NK-92 (cell line): ENCODE measurements around the gene CFI.

Source experiments
- DNase-seq: peaks from one replicate; lab custom pipeline; 2025; ENCODE audit not compliant: unreplicated experiment; lab: John Stamatoyannopoulos, UW

CFI gene

DNA sequence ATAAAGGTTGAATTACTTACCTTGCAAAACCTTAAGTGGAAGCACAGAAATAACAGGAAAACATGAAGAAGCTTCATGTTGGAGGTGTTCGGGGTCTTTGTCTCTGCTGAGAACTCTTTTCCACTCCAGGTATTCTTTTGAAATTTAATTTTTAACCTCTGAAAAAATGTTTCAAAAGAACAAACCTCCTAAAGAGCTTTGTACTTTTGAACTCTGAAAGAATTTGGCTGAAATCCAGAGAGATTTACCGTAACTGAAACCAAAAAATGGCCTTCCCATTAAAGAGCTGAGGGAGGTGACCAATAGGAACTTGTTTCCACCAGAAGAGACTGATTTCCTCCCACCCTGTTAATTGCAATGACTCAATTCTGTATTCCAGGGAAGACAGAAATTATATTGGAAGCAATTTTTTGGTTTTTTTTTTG is at the start of gene CFI:
TSS of gene CFI (minus strand) at position 105 of the 425 bp plus-strand sequence. CDS start at position 77, 28 bp downstream.
- DNase-seq, result no peak

DNA sequence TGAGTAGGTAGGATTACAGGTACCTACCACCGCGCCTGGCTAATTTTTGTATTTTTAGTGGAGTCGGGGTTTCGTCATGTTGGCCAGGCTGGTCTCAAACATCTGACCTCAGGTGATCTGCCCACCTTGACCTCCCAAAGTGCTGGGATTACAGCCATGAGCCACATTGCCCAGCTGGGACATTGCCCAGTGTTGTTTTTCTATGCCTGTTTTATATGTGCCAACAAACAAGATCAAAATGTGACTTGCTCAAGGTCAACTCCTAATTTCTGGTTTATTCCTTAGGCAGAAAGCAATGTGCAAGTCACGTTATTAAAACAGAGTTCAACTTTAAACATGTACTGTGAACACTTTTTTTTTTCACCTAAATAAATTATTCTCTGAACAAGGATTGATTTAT is 48.8 kb upstream of the CFI start:
- no peak for DNase-seq

DNA sequence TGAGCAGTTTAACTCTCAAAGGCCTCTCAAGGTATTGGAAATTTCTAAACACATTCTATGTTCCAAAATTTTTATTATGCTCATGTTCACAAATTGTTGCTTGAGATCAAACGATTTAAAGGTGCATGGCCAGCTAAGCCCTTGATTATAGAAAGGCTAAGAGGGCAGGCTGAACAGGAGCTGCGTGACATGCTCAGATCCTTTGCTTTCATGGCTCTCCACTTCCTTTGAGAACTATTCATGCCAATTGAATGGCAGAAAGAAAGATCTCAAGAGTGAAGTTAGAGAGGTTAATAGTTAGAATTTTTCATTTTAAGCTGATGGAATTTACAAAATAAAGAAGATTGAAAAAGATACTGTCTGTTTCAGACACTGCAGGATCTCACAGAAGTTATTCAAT is 46.7 kb upstream of the CFI start:
- DNase-seq, result no peak

DNA sequence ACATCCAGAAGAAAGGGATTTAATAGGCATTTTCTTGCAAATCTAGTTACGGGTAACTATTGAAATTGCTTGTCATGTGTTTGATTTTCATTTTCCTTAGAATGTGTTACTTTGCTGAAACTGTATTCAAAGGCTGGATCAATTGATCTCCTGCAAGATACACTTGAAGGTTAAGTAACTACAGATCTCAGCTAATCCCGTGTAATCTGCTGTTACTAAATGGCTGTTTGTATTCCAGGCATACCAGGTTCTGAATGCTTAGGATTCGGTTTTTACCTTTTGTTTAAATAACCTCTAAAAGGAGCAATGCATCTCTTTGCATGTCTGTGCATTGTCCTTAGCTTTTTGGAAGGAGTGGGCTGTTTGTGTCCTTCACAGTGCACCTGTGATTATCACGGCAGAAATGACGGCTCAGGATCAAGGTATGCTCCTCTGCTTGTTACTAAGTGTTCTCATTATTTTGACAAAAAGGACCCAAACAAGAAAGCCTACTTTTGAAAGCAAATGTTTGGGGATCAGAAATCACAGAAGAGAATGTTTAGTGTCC is 46.2 kb upstream of the CFI start, which contains the start of gene LRIT3:
TSS of gene LRIT3 (plus strand) at position 212 of the 547 bp plus-strand sequence. CDS start at position 307, 95 bp downstream.
- no peak for DNase-seq

DNA sequence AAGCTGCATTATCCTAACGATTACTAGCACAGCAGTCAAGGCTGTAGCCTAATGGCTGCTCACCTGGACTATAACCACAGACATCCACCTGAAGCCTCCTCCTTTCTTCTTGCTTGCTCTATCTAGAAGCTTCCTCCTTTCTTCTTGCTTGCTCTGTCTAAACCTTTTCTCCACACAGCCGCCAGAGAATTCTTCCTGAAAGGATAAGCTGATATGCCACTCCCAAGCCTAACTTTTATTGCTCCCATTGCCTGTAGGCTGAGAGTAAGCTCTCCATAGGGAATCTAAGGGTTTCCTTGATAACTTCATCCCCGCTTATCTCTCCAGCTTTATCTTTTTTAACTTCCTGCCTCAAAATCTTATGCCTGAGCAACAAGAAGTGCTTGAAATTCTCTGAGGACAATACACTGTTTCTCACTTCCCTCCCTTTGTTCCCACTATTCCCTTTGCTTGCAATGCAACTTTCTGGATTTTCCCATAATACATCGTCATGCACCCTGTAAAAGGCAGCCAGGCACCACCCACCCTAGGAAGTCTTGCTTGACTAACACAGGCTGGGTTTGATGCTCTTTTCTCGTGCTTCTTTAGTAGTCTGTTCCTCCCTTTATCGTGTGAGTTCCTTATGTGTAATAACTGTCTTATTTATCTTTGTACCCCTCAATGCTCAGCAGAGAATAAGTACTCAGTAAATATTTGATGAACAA is 44.7 kb upstream of the CFI start:
- no peak for DNase-seq

DNA sequence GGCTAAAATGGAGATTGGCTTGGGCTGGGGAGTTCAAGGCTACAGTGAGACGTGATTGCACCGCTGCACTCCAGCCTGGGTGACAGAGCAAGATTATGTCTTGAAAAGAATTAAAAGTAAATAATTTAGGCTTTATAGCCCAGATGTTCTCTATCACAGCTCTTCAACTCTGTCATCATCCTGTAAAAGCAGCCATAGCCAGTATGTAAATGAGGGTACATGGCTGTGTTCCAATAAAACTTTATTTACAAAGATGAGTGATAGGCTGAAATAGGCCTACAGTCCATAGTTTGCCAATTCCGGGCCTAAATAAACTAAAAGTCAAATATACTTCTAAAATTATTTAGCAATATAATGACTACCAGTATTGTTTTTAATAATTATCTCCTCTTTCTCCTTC is 35.2 kb upstream of the CFI start:
- no peak for DNase-seq

DNA sequence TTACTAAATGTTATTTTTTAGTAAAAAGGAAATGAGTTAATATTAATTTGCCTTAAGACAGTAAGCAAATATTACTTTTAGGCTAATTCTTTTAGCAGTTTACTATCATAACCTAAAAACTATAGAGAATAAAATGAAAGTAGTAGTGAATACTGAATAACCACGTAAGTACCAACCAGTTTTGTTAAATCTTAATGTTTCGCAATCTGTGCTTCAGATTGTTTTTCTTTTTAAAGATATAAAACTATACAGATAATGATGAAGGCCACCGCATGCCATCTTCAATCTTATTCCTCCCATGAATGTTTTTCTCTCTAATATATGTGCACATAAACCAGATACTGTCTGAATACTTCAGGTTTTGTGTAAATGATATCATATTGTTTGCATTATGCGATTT is 32.0 kb upstream of the CFI start:
- no peak for DNase-seq

DNA sequence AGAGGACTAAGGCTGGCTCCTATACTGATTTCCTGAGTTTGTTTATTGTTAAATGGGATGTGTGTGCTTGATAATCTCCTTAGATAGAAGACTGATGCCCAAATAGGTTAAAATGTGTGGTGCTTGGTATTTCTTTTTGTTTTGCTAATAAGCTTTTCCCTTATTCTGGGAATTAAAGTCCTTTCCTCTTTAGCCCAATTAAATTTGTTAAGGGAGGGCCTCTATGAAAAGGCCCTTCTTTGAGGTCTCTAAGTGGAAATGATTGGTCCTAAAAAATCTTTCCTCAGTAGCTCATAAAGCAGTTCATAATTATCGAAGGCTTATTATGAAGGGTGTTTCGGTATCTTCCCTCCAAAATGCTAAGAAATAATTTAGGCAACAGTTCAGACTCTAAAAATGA is 25.9 kb upstream of the CFI start, which contains the start of gene RRH:
TSS of gene RRH (plus strand) at position 301 of the 400 bp plus-strand sequence. CDS start at position 357, 56 bp downstream.
- no peak for DNase-seq

DNA sequence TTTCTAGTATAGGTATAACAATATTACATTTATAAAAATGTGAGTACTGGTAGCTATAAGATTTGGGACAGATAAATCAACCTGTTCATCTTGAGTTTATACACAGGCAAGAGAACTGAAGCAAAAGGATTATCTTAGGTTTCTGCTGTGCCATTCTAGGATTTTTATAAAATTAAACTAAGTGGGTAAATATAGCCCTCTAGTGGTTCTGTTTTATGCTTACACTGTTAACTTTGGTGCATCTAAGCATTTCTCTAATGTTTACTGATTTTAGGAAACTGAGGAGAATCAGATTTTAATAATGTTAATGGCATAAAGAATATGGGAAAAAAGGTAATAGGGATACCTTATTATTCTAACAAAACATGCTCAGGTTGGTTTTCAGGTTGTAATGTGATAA is 24.9 kb upstream of the CFI start:
- no peak for DNase-seq

DNA sequence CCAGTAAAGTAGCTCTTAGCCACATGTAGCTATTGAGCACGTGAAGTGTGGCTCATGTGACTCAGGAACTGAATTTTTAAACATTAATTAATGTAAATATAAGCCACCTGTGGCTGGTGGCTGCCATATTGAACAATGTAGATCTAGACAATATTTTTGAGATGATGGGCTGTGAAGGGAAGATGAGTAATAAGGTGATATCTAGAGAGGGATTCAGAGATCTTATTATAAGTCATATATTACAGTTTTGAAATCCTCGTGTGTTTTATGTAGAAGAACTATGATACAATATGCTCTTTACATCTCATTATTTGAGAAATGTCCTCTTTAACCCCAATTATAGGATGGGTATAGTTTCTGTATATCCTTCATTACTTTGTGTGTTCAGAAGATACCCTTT is 19.4 kb upstream of the CFI start:
- DNase-seq, result no peak

DNA sequence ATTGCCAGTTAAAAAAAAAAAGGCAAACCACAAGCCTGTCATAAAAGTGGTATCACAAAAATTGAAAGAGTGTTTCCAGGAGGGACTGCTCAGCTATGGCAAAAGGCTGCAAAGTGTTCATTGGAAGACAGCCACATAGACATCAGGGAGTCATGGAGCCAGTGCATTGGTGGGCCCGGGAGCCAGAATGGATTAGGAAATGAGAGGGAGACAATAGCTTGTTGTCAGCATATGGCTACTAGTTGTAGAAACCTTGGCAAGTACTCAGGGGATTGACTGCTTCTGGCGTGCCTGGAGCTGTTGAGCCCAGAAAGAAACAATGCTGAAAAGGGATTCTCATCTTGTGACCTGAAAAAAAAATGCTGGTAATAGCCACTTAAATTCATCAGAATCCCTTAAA is 18.8 kb upstream of the CFI start:
- no peak for DNase-seq

DNA sequence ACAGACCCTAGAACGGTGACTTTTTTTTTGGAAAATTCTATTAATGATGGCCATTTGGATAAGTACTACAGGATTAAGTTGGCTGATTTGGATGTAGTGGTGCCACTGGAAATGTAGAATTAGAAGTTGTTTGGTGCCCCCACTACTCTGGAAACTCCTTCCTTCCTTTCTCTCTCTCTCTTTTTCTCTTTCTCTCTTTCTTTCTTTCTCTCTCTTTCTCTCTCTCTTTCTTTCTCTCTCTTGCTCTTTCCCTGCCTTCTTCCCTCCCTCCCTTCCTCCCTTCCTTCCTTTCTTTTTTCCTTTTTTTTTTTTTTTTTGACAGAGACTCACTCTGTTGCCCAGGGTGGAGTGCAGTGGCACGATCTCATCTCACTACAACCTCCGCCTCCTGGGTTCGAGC is 16.5 kb upstream of the CFI start:
- DNase-seq, result no peak

DNA sequence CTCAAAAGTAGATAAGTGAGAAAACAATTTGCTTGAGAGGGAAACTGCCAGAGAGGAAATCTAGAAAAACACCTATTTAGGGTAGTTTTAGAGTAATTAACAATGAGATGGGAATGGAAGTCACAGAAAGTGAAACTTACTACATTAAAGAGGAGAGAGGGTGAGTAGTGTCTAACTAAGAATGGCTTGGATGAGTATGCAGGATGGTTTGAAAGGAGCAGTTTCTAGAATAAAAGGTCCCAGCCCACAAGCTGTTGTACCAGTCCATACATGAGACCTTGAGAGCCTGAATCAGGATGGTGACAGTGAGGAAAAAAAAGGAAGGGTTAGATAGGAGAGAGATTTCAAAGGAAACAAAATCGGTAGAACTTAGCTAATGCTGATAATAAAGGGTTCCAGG is 15.1 kb upstream of the CFI start:
- no peak for DNase-seq

DNA sequence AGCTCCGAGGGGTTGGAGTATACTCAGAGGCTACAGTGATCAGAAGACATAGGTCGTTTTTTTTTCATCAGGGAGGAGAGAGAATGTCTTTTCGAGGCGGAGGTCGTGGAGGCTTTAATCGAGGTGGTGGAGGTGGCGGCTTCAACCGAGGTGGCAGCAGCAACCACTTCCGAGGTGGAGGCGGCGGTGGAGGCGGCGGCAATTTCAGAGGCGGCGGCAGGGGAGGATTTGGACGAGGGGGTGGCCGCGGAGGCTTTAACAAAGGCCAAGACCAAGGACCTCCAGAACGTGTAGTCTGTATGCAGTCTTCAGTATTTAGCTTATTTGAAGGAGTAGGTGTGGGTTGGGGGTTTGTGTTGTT is 14.3 kb upstream of the CFI start:
- no peak for DNase-seq

DNA sequence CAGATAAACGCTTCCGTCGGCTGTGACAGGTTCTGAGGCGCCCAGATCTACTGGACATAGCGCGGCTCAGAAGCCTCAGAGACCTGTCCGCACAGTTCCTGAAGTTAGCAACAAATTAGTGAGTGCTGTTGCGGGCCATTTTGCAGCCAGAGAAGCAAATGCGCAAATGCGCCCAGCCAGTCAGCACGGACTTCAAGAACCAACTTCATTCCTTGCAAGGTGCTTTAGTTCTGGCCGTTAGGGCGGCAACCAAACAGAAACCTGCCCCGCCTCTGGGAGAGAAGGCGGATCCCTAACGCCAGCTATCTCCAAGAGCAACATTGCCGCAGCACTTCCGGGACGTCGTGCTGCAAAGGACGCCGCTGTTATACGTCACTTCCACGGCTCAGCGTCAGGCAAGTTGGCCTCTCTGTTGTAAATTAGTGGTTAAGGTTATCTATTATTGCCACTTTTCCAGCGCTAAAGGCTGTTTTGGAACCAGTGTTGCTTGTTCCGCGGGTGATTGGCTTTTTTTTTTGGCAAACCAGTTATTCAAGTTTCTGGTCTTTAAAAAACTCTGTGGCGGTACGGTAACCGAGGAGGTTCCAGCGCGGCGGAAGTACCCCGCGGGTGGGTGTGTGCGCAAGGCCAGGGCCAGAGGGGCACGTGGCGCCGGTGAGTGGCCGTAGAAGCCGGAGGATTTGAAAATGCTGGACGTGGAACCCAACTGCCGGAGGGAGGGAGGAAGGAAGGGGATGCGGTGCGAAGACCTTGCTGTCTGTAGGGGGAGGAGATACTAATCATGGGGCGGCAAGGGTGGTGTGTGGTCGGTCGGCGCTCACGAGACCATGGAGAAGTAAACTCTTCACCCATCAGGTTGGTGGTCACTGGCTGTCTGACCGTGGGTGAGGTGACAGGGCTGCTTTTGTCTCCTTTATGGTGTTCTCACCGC is 13.6 kb upstream of the CFI start, which contains the start of gene GAR1:
TSS of gene GAR1 (plus strand) at position 612 of the 931 bp plus-strand sequence. CDS start 403 bp downstream, outside the sequence.
- peak; percentile 35 for DNase-seq

DNA sequence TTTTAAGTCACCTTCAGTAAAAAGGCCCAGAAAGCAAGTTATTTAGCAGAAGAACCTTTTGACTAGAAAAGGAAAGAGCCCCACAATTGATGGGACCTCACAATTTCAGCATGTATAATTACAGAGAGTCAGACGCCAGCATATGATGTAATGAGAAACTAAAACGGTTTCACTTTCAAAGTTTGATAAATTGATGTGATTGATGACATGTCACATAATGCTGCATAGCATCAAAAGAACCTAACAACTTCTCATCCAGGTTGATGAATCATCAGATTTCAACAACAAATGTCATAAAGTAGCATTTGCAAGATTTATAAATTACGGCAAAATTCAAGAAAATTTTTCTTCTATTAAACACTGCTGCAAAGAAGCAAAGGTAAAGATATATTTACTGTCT is 9.9 kb upstream of the CFI start:
- DNase-seq, result no peak

DNA sequence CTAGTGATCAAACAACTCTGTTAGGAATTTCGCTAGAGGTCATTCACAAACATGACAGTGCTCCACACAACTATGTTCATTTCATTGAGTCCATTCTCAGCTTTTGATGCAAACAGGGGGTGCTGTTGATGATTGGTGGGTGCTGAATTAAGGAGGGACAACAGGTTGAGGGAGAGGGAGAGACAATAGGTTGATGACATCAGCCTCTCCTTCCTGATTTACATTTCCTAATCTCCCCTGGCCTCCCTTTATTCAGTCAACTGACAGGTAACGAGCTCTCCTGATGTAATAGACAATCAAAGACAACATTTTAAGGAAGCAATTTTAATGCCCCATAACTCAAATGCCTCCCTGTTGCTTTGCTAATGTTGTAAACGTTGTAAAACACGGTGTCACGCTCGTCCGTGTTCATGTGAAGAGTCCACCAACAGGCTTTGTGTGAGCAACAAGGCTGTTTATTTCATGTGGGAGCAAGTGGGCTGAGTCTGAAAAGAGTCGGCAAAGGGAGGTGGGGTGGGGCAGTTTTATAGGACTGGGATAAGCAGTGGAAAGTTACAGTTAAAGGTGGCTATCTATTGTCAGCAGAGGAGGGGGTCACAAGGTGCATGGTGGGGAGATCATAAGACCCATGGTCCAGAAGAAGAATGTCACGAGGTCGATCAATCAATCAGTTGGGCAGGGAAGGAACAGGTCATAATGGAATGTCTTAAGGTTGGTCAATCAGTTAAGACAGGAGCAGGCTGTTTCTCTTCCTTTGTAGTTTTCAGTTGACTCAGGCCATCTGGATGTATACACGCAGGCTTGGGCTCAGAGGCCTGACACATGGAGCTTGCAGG is 9.0 kb upstream of the CFI start:
- no peak for DNase-seq

DNA sequence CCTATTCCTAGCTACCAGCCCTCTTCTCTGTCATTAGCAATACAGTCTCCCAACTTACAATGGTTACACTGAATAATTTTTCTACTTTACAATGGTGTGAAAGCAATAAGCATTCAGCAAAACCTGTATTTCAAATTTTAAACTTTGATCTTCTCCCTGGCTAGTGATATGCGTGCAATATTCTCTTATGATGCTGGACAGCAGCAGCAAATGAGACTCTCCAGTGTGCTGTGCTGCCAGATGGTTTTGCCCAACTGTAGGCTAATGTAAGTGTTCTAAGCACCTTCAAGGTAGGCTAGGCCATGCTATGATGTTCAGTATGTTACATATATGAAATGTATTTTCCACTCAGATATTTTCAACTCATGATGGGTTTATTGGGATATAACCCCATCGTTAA is 7.9 kb upstream of the CFI start:
- no peak for DNase-seq

DNA sequence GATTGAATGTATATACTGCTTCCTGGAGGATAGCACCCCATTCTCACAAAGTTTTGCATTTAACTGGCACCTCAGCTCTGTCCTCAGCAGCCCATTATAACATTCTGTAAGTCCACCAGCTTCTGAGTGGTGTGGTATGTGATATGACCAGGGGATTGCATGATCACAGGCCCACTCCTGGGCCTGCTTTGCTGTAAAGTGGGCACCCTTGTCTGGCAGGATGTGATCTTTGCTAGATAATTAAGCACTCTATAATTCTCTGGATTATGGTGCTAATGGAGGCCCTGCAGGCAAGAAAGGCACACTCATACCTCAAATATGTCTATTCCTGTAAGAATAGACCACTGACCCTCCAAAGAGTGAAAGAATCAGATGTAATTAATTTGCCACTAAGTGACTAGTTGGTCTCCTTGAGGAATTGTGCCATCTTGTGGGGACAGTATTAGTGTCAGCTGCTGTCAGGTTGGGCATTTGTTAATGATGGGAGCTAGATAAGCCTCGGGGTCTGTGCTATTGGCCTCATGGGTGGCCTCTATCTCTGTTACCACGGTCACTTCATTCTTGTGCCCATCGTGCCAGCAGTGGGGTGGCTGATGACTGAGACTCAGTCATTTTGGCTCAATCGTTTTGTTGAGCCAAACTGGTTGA is 2.2 kb upstream of the CFI start:
- DNase-seq, result no peak

DNA sequence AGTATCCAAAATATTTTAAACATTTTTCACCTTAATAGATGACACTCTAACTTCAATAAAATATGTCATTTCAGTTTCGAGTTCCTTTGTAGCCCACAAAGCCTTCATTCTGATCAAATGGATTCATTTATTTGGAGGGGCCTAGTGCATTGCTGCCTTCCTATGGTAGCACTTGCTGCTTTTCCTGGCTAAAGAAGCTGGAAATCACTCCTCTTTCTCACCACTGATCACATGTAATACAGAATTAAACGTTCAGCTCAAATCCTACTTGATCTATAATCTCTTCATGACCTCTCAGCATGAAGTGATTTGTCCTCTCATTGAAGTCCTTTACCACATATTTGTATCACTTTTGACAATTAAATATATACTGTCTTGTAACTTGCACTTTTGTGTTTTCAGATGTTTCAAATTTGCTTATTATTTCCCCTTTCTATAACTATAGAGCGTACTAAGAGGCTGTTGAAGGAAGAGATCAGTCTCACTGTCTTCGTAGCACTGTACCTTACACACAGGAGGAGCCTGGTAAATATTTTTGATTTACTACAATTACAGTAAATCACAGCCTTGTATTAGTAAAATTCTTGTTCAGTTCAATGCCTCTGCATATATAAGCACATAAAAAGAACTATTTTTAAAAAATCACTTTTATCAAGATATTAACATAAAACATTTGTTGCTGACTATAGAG is 555 bp downstream of the CFI start:
- DNase-seq, result no peak
